Measurements from ENCODE around the gene EXOC6B. TPM values are rescaled to one million over a fixed set of nuclear protein-coding genes. Genes with fewer than 3 reads are reported as not detected.
A peak's percentile ranks its signal among the peaks of the same experiment; 100 is the strongest.

Gene EXOC6B
- total and polyA plus RNA-seq, 9 of the 15 experiments (the other 6 are each of a cell fraction or from before 2014, with no cell fraction given), result 0.28 to 4.2 (median 2.0) TPM

DNA sequence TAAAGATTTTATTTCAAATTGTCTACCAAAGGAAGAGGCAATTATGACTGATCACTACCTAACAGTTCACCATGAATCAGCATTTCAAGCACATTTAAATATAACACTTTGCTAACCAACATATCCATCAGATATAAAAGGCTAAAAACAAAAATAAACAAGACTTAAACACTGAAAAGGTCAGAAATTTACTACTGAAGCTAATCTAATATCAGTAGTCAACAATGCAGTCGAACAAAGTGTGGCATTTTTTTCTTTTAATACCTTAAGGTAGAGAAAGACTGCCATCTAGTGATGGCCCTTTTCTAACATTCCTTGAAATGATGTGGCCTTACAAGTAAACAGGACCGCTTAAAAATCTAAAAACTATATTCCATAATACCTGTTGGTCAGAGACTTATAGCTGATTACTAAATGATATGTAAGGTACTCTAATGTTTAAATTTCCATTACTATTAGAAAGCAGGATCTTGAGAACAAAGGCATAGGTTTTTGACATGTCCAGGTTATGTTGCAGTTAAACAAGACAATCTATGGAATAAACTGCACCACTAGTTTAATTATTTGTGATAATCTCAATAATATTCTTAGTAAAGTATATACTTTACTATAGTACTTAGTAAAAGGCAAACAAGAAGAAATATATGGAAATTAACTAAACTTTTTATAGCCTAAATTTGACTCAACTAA, 80.0 kb downstream of the EXOC6B start (continued):
- TF ChIP-seq CLOCK (CRISPR knock-in tag; IDR thresholded peaks at IDR 0.05; ENCODE audit: borderline replicate concordance), result no peak
- TF ChIP-seq HEY1 (CRISPR knock-in tag; IDR thresholded peaks at IDR 0.05; ENCODE audit: borderline replicate concordance), result no peak
- no peak for TF ChIP-seq ZNF3 (CRISPR knock-in tag; IDR thresholded peaks at IDR 0.05)
- no peak for TF ChIP-seq MYBL2 (IDR thresholded peaks at IDR 0.05; ENCODE audit: low read depth)
- no peak for TF ChIP-seq MYBL2 (CRISPR knock-in tag; IDR thresholded peaks at IDR 0.05; ENCODE audit: borderline replicate concordance)
- TF ChIP-seq MAFF (IDR thresholded peaks at IDR 0.05; ENCODE audit: low read length), result peak; percentile 42; the same call in 1 of the 2 replicates
- peak; percentile 45; the same call in 1 of the 2 replicates for TF ChIP-seq FOXJ2 (tag; IDR thresholded peaks at IDR 0.05)
- no peak for TF ChIP-seq ZNF41 (CRISPR knock-in tag; conservative IDR thresholded peaks at IDR 0.05)
- TF ChIP-seq KDM4B (IDR thresholded peaks at IDR 0.05; ENCODE audit: borderline replicate concordance in 2 of 2, low read depth in 1 of 2), result no peak
- no peak for TF ChIP-seq ILK (tag; IDR thresholded peaks at IDR 0.05; ENCODE audit: borderline replicate concordance, low read depth)
- 0 out of 2 replicates have a peak, but pooled peaks have one; percentile 35 for TF ChIP-seq DPF2 (IDR thresholded peaks at IDR 0.05)
- TF ChIP-seq BRF1 (IDR thresholded peaks at IDR 0.05; ENCODE audit: borderline replicate concordance, extremely low read depth, insufficient read length), result no peak
- no peak for TF ChIP-seq NUFIP1 (IDR thresholded peaks at IDR 0.05; ENCODE audit: partially characterized antibody)
- no peak for TF ChIP-seq NBN (IDR thresholded peaks at IDR 0.05; ENCODE audit: low read depth)
- TF ChIP-seq FOXA3 (CRISPR knock-in tag; conservative IDR thresholded peaks at IDR 0.05 in 1 of 2, IDR thresholded peaks at IDR 0.05 in 1 of 2), result peak in 1 of 2 experiments; percentile 36; a peak in 1 of 4 replicates
- TF ChIP-seq, protein P1, sequence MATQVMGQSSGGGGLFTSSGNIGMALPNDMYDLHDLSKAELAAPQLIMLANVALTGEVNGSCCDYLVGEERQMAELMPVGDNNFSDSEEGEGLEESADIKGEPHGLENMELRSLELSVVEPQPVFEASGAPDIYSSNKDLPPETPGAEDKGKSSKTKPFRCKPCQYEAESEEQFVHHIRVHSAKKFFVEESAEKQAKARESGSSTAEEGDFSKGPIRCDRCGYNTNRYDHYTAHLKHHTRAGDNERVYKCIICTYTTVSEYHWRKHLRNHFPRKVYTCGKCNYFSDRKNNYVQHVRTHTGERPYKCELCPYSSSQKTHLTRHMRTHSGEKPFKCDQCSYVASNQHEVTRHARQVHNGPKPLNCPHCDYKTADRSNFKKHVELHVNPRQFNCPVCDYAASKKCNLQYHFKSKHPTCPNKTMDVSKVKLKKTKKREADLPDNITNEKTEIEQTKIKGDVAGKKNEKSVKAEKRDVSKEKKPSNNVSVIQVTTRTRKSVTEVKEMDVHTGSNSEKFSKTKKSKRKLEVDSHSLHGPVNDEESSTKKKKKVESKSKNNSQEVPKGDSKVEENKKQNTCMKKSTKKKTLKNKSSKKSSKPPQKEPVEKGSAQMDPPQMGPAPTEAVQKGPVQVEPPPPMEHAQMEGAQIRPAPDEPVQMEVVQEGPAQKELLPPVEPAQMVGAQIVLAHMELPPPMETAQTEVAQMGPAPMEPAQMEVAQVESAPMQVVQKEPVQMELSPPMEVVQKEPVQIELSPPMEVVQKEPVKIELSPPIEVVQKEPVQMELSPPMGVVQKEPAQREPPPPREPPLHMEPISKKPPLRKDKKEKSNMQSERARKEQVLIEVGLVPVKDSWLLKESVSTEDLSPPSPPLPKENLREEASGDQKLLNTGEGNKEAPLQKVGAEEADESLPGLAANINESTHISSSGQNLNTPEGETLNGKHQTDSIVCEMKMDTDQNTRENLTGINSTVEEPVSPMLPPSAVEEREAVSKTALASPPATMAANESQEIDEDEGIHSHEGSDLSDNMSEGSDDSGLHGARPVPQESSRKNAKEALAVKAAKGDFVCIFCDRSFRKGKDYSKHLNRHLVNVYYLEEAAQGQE (IDR thresholded peaks at IDR 0.05; ENCODE audit: borderline replicate concordance), result peak; percentile 47; the same call in 1 of the 2 replicates
- TF ChIP-seq, protein P1 (CRISPR knock-in tag; IDR thresholded peaks at IDR 0.05; ENCODE audit: low read depth), result no peak
- no peak for TF ChIP-seq TCF3 (CRISPR knock-in tag; IDR thresholded peaks at IDR 0.05)

Data from K562 (cell line).